Stomach smooth muscle (tissue), 2 donors: Measurements from ENCODE around the gene NRG3.

Source experiments
- H3K27ac ChIP-seq: one replicate; pipeline ENCODE4 v1.7.0; 2013; ENCODE audit warnings: mild to moderate bottlenecking, low read length, inconsistent platforms
- H3K27me3 ChIP-seq, 2 donors: one replicate each; pipeline ENCODE4 v1.7.0; 2013; ENCODE audit warnings: low read length in 2 of 2; ENCODE audit not compliant: insufficient read depth in 2 of 2, control insufficient read depth in 1 of 2
- H3K36me3 ChIP-seq, 2 donors: one replicate each; pipeline ENCODE4 v1.7.0; 2013; ENCODE audit warnings: low read length in 2 of 2; ENCODE audit not compliant: control insufficient read depth in 2 of 2, insufficient read depth in 2 of 2
- H3K4me1 ChIP-seq: one replicate; pipeline ENCODE4 v1.7.0; 2013; ENCODE audit warnings: low read length; ENCODE audit not compliant: control insufficient read depth, insufficient read depth
- H3K4me3 ChIP-seq, 2 donors: one replicate each; pipeline ENCODE4 v1.7.0; 2013; ENCODE audit warnings: low read length in 2 of 2
- H3K9ac ChIP-seq, 2 donors: one replicate each; pipeline ENCODE4 v1.7.0; 2013; ENCODE audit warnings: low read length in 2 of 2, mild to moderate bottlenecking in 1 of 2
- H3K9me3 ChIP-seq, 2 donors: one replicate each; pipeline ENCODE4 v1.7.0; 2013; ENCODE audit warnings: low read length in 2 of 2; ENCODE audit not compliant: control insufficient read depth in 2 of 2
- donor health status: healthy.
- donor health status: Pancreatic carcinoma.

Gene NRG3

DNA sequence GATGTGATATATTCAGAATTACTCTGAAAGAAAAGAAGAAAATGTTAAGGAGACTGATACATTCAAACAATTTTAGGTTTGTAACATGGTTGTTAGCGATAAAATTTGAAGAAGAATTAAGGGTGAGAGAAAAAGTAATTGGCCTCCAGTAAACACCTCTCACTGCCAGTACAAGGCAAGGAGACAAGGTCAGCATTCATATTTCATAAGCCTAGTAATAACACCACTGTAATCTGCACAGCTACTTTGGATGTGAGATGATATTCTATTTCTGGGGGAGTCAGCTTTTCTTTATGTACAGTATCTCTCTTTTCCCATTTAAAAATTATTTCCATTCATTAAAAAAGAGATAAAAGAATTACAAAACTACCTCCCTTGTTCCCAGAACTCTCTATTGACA, 621.1 kb downstream of the NRG3 start:
- Histone ChIP-seq H3K4me3 (no peak overlapping the region), H3K4me1 (no peaks in the 10 kb centered on the region), H3K9ac (no peak overlapping the region), H3K36me3 (no peaks in the 10 kb centered on the region), H3K27ac (no peak overlapping the region), H3K9me3 (no peaks in the 10 kb centered on the region), H3K27me3 (no peaks in the 10 kb centered on the region)

DNA sequence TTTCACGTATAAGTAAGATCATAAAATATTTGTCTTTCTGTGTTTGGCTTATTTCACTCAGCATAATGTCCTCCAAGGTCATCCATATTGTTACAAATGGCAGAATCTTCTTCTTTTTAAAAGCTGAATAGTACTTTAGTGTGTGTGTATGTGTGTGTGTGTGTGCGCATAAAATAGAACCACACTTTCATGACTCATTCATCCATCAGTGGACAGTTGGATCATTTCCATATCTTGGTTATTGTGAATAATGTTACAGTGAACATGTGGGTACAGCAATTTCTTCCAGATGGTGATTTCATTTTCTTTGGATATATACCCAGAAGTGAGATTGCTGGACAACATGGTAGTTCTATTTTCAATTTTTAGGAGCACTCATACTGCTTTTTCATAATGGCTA, 622.4 kb downstream of the NRG3 start:
- Histone ChIP-seq H3K36me3 (no peaks in the 10 kb centered on the region), H3K4me3 (no peak overlapping the region)

DNA sequence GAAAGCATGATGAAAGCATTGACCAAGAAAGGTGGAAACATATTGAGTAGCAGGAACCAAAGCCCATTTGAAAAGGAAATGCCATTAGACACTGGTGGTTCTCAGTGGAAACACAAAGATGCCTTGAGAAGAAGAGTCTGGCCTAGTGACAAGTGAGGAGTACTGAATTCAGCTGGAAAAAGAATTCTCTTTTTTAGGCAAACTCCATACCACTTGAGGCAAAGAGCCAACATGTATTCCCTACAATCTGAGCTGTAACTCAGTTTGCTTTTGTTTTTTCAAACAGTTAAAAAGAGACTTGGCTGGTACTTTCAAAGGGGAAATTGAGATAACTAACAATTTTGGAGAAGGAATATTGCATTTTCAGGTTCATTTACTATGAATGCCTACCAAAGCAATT, 624.0 kb downstream of the NRG3 start:
- no peak overlapping the region for H3K4me3 ChIP-seq
- H3K4me1 ChIP-seq: no peaks in the 10 kb centered on the region
- H3K27ac ChIP-seq: no peak overlapping the region
- H3K9me3 ChIP-seq: no peaks in the 10 kb centered on the region
- H3K9ac ChIP-seq: no peak overlapping the region
- no peaks in the 10 kb centered on the region for H3K27me3 ChIP-seq
- H3K36me3 ChIP-seq: no peaks in the 10 kb centered on the region

More for the DNA sequence above, 622.4 kb downstream of the NRG3 start:
- no peak overlapping the region for H3K27ac ChIP-seq
- H3K9me3 ChIP-seq: no peaks in the 10 kb centered on the region
- H3K9ac ChIP-seq: no peak overlapping the region
- no peaks in the 10 kb centered on the region for H3K4me1 ChIP-seq
- H3K27me3 ChIP-seq: no peaks in the 10 kb centered on the region

DNA sequence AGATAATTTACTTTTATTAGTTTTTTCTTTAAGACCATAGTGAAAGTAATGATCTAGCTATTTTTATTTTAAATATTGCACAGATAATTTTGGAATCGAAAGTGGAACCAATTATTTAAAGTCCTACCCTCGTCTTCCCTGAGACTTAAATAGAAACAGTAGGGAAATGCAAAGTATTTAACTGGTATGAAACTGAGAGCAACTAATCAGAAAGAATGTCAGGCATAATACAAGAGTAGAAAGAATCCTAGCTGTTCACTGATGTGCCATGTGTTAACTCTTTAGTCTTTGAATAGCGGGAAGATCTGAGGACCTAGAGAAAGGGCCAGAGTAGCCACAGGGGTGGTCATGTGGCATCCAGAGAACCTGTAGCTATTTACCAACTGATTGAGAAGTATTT, 630.0 kb downstream of the NRG3 start:
- Histone ChIP-seq H3K27ac (no peak overlapping the region), H3K4me1 (no peaks in the 10 kb centered on the region), H3K4me3 (no peak overlapping the region), H3K27me3 (no peaks in the 10 kb centered on the region), H3K9me3 (no peaks in the 10 kb centered on the region), H3K36me3 (no peaks in the 10 kb centered on the region), H3K9ac (no peak overlapping the region)

DNA sequence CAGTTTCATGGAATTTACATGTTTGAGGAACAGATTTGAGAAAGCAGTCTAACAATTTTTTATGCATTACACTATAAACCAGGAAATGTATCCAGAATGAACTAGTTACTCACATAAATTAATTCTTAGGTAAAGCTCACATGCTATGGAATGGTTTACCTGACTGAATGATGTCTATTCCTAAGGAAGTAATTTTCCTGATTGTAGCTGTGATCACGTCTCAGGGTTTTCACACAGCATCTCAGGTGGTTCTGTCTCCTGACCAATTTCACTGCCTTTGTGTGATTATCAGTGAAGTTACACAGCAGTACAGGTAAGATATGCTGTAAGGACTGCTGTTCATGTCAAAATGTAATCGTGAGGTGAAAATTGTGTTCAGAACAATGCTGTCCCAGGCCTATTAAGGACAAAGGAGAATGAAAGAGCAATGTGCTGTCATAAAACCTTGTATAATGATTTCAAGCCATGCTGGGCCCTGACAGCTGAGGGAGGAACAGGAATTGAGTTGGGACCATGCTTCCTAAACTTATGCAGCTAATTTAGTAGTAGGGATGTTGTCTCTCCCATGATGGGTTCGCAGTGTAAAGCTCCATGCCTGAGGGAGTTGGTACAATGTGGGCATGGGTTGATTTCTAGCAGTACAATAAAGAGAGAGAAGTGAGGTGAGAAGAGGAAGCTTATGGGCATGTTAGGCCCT, 631.8 kb downstream of the NRG3 start:
- no peak overlapping the region for H3K27ac ChIP-seq
- no peaks in the 10 kb centered on the region for H3K4me1 ChIP-seq
- H3K4me3 ChIP-seq: no peak overlapping the region
- no peaks in the 10 kb centered on the region for H3K9me3 ChIP-seq
- H3K36me3 ChIP-seq: no peaks in the 10 kb centered on the region
- H3K9ac ChIP-seq: no peak overlapping the region
- H3K27me3 ChIP-seq: no peaks in the 10 kb centered on the region

DNA sequence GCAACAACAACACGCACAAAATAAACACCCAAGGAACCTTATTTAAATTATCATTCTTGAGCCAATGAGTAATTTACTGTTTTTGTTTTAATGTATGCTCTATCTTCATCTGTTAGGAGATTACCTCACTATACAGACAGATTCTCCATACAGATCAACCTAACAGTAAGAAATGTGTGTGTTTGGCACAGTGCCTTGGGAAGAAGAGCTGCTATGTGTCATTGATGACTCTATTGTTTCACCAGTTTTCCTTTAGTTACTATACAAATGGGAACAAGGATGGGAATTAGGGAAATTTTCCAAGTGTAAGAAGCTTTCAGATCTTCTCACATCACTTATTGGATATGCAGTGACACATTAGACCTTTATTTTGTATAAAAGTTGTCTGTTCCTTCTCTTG, 640.3 kb downstream of the NRG3 start:
- Histone ChIP-seq H3K36me3 (no peaks in the 10 kb centered on the region), H3K27me3 (no peaks in the 10 kb centered on the region), H3K9ac (no peak overlapping the region), H3K4me3 (no peak overlapping the region), H3K4me1 (no peaks in the 10 kb centered on the region), H3K27ac (no peak overlapping the region), H3K9me3 (no peaks in the 10 kb centered on the region)

DNA sequence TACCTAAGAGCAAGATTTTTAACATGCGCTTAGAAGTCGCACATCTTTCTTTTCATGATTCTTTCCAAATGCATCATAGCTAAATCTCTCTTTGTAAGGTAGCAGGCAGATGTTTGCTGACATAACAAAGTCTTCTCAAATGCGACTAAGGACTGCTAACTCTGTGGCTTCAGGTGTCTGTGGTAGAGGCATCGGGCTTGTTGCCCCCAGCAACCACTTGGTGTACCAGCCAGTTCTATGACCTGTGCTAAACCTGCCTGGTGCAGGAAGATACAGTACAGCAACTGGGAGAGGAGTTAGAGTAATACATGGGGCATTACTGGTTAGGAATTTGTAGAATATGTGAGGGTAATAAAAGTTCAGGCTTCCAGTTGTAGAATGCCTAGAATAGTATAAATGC, 654.1 kb downstream of the NRG3 start:
- H3K9ac ChIP-seq: no peak overlapping the region
- no peaks in the 10 kb centered on the region for H3K27me3 ChIP-seq
- H3K9me3 ChIP-seq: no peaks in the 10 kb centered on the region
- H3K36me3 ChIP-seq: no peaks in the 10 kb centered on the region
- H3K4me3 ChIP-seq: no peak overlapping the region
- H3K4me1 ChIP-seq: no peaks in the 10 kb centered on the region
- H3K27ac ChIP-seq: no peak overlapping the region

DNA sequence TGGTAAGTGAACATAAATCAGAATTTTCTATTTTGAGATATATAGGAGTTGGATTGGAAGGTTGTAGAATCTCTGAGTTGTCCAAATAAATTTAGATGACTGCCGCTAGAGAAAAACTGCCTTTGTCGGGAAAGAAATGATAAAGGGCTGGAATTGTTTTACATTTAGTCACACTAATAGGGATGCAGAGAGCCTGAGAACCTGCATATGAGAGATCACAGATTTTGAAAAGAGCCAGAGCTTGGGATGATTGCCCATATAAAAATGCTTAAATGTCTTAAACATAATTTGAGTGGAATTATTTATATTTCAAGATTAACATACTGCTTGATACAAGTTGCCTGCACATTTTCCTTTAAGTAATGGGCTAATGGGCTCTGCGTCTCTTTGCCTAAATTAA, 660.5 kb downstream of the NRG3 start:
- Histone ChIP-seq H3K4me1 (no peaks in the 10 kb centered on the region), H3K27ac (no peak overlapping the region), H3K9me3 (no peaks in the 10 kb centered on the region), H3K36me3 (no peaks in the 10 kb centered on the region), H3K9ac (no peak overlapping the region), H3K27me3 (no peaks in the 10 kb centered on the region), H3K4me3 (no peak overlapping the region)

DNA sequence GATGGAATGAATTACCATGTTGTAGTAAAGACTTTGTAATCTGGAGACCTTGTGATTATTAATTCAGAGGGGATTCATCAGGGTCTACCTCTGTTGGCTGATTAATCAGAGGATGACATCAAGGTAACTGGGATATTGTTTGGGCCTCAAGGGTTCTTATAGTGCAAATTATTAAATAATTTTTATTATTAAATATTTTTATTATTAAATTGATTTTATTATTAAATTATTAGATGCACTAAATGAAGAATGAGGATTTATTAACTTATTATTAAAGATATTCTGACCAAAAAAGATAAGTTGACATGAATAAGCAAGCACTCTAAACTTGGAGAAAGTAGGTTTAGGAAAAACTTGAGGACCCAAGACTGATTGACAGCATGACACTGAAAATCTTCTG, 661.7 kb downstream of the NRG3 start:
- Histone ChIP-seq H3K27ac (no peak overlapping the region), H3K9ac (no peak overlapping the region), H3K9me3 (no peaks in the 10 kb centered on the region), H3K36me3 (no peaks in the 10 kb centered on the region), H3K4me1 (no peaks in the 10 kb centered on the region), H3K4me3 (no peak overlapping the region), H3K27me3 (no peaks in the 10 kb centered on the region)

DNA sequence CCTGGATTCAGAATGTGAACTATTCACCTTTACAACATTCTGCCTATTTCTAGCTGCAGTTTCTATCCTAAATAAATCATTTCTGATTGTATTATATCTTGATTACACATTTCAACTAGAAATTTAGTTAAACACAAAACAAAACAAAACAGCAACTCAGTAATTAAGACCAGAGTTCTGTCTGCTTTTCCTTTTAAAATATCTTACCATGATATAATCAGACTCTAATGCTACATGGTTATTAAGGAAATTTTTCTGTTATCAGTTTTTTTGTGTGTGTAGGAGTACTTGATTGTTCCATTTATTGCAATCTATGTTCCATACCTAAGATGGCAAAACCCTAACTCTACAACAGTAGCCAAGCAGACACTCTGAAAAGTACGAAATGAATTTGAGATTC, 663.3 kb downstream of the NRG3 start:
- no peak overlapping the region for H3K4me3 ChIP-seq

DNA sequence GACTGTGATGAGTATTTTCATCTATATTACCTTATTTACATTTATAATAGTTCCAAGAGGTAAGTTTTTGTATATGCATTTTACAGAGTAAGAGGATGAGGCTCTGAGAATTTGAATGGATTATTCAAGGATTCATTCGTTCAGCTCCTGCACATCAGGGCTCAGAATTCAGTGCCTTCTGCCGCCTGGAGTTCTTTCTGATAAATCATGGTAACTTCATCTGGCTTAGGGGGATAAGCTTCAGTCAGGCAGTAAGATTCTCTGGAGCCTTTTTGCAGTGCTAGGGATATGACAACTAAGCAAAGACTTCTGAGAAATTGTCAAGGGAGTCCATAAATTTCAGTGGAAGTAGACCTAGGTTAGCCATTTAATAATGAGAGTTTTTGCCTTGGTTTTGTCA, 668.6 kb downstream of the NRG3 start:
- no peaks in the 10 kb centered on the region for H3K36me3 ChIP-seq
- H3K4me1 ChIP-seq: no peaks in the 10 kb centered on the region
- no peaks in the 10 kb centered on the region for H3K27me3 ChIP-seq

More for the DNA sequence above, 663.3 kb downstream of the NRG3 start:
- no peaks in the 10 kb centered on the region for H3K27me3 ChIP-seq
- no peaks in the 10 kb centered on the region for H3K9me3 ChIP-seq
- no peak overlapping the region for H3K9ac ChIP-seq
- H3K36me3 ChIP-seq: no peaks in the 10 kb centered on the region
- H3K27ac ChIP-seq: no peak overlapping the region
- H3K4me1 ChIP-seq: no peaks in the 10 kb centered on the region

More for the DNA sequence above, 668.6 kb downstream of the NRG3 start:
- Histone ChIP-seq H3K27ac (no peak overlapping the region), H3K4me3 (no peak overlapping the region), H3K9ac (no peak overlapping the region), H3K9me3 (no peaks in the 10 kb centered on the region)
